ENCODE results near the gene MCCD1.
A peak's percentile ranks its signal among the peaks of the same experiment; 100 is the strongest.

MCCD1 gene

GRCh38 chr6:31578184-31579118 lies 49.7 kb downstream of the MCCD1 start:
- peak overlapping the region; percentile 84 for H3K4me3 ChIP-seq (ENCODE audit: low read depth, low read length)
- peak; percentile 24 for DNase-seq (ENCODE audit: low read depth)
- TF ChIP-seq CTCF (IDR thresholded peaks at IDR 0.05; ENCODE audit: insufficient read depth, low read depth, low read length, missing control alignments): no peak

- H3K4me3 ChIP-seq (ENCODE audit: low read depth, low read length): peak overlapping the region; percentile 84
- no peak for TF ChIP-seq CTCF (IDR thresholded peaks at IDR 0.05; ENCODE audit: insufficient read depth, low read depth, low read length, missing control alignments)
- DNase-seq (ENCODE audit: low read depth): no peak
These were observed 50.4 kb downstream of the MCCD1 start for GRCh38 chr6:31579119-31579505.

Data from GM12865 (cell line).